Ovary (tissue), 9 donors: ENCODE data around the gene GRN. TPM values are rescaled to one million over a fixed set of nuclear protein-coding genes. Genes with fewer than 3 reads are reported as not detected.

ENCODE experiments used
- DNase-seq, 5 donors: peaks; one replicate each; pipeline ENCODE4 v3.0.0-alpha.2; 2019 to 2020
- H3K27ac ChIP-seq, 2 donors: fragments of 200-600 bp; one replicate each; pipeline versions ENCODE4 v1.5.1 to v1.8.0; 2019 to 2022
- H3K27me3 ChIP-seq: fragments of 200-600 bp; one replicate; pipeline ENCODE4 v1.8.0; 2022
- H3K36me3 ChIP-seq: fragments of 200-600 bp; sonication (generic); one replicate; pipeline ENCODE4 v1.5.1; 2019
- H3K4me1 ChIP-seq: one replicate; pipeline ENCODE4 v1.8.1; 2013; ENCODE audit warnings: mild to moderate bottlenecking, moderate library complexity; ENCODE audit not compliant: insufficient read depth
- H3K4me3 ChIP-seq: fragments of 200-600 bp; sonication (generic); one replicate; pipeline ENCODE4 v1.5.1; 2017
- H3K9me3 ChIP-seq, 2 donors: fragments of 200-600 bp in 1 of 2; sonication (generic) in 1 of 2; one replicate each; pipeline versions ENCODE4 v1.5.1 to v1.8.1; 2013 to 2019; ENCODE audit warnings: mild to moderate bottlenecking in 1 of 2, moderate library complexity in 1 of 2
- CTCF ChIP-seq, 3 donors: fragments of 450-650 bp in 2 of 3; fragments of 200-600 bp in 1 of 3; IDR thresholded peaks; one replicate each; pipeline versions ENCODE4 v1.5.1 to v1.8.0; 2016 to 2022; ENCODE audit warnings: antibody characterized with exemption in 3 of 3, mild to moderate bottlenecking in 1 of 3
- EP300 ChIP-seq: sonication (generic); formaldehyde crosslinking; IDR thresholded peaks from one replicate; pipeline ENCODE4 v1.6.1; 2017; ENCODE audit warnings: antibody characterized with exemption
- POLR2A ChIP-seq: fragments of 450-650 bp; IDR thresholded peaks from one replicate; pipeline ENCODE4 v1.6.1; 2017; ENCODE audit warnings: antibody characterized with exemption, mild to moderate bottlenecking, moderate library complexity
- WGBS, 3 donors: extraction: QIAGEN DNeasy Blood & Tissue Kit in 1 of 3; methylation state at CpG; one replicate each; pipeline versions ENCODE4 v1.1.5 to v1.1.7; 2013 to 2017; 5-methylcytosine and 5-hydroxymethylcytosine counted together
- intact Hi-C, 4 donors: fragments of 100-400 bp; cut with DNase I; formaldehyde crosslinking; loops; one replicate each; pipeline versions ENCODE4 v1.11.0 to v1.15.1; 2022 to 2023
- polyA plus RNA-seq, 2 donors: library from polyadenylated mRNA; stranded (reverse); fragments of 200-250 nt in 1 of 2; fragments of 350-450 nt in 1 of 2; fragmentation: Illumina TruSeq in 1 of 2; extraction: RNeasy Lipid Tissue Mini Kit (QIAGEN cat#74804) in 1 of 2; gene quantifications; one replicate each; pipeline ENCODE4 v1.2.3, GENCODE V29; 2013 to 2014
- total RNA-seq, 7 donors: library from RNA; depleted of rRNA in 2 of 7; stranded (reverse); fragments of >200 nt in 2 of 7; fragmentation: NEBNext Ultra II Directional in 3 of 7; extraction: Animal tissue kit (Norgen Biotek cat#: 25700) in 3 of 7; gene quantifications; one replicate each; pipeline versions ENCODE4 v1.1.0 to v1.2.4, GENCODE V29; 2016 to 2023
- donor health status: DM: no; HTN: no; CAD: no; lungs with moderate emphysema.
- donor health status: DM: no; HTN: no; CAD: no.
- donor health status: Bipolar disorder and iron deficiency.
- donor health status: DM: yes; HTN: yes; CAD: no.
- donor health status: DM: no; HTN: no; CAD: no.
- donor health status: DM: yes; HTN: yes; CAD: no.

The GRN gene
- total and polyA plus RNA-seq, 9 donors: 70.6 to 173 (median 88.2) TPM

- intact Hi-C loops: no loop called here
- no peak for TF ChIP-seq POLR2A
- H3K4me3 ChIP-seq: no peak overlapping the region
- DNase-seq: no peak
- no peak overlapping the region for H3K27ac ChIP-seq
- no peaks in the 10 kb centered on the region for H3K36me3 ChIP-seq
- no peaks in the 10 kb centered on the region for H3K27me3 ChIP-seq
- 94 to 98% (median 96%) methylated on average over 2 of the region's 2 CpGs for WGBS, 3 donors
- H3K9me3 ChIP-seq: no peaks in the 10 kb centered on the region
- H3K4me1 ChIP-seq: no peaks in the 10 kb centered on the region
Measured at GRCh38 chr17:44394833-44395232, 49.7 kb downstream of the GRN start.

GRCh38 chr17:44396946-44397345 lies 51.8 kb downstream of the GRN start:
- no peak for DNase-seq
- H3K27me3 ChIP-seq: no peaks in the 10 kb centered on the region

DNA sequence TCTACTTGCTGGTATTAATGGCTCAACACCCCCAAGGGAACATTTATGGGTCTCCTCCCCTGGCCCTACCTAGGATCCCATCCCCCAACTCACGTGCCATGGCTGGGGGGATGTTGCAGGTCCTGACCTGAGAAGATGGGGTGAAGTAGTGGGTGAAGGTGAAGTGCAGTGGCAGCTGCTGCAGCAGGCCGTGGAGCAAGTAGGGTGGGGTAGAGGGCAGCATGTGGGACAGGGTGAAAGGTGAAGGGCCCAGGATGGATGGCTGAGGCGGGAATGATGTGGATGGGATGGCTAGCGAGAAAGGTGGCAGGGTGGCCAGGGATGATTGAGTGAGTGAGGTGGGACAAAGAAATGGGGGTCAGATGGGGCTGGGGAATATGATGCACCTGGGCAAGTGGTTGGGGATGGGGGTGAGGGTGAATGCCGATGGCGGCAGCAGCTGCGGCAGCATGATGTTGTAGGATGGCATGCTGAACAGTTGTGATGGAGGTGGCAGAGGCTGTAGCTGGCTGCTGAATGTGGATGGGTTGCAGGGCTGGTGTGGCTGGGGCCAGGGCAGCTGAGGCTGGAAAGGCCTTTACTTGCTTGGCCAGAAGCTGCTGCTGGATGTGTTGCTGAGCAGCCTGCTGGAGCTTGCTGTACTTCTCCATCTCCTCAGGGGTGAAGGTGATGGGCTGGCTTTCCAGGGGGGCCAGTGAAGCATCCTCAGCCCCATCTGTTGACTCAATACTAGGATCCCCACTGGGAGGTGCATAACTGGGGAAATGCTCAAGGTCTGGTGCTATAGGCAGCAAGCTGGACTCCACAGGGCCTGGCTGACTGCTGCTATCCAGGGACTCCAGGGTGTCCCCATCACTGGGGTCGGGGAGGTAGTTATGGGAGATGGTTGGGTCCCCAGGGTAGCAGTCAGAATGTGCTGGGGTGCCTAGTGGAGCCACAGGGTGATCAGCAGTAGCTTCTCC lies 52.7 kb downstream of the GRN start:
- H3K9me3 ChIP-seq: no peaks in the 10 kb centered on the region
- H3K4me3 ChIP-seq: no peak overlapping the region
- peak in 1 of 5 donors; percentile 28 for DNase-seq
- H3K4me1 ChIP-seq: no peaks in the 10 kb centered on the region
- TF ChIP-seq CTCF (IDR thresholded peaks at IDR 0.05) (no peak), EP300 (no peak), POLR2A (no peak)
- H3K27ac ChIP-seq: no peak overlapping the region
- H3K27me3 ChIP-seq: no peaks in the 10 kb centered on the region
- WGBS, 3 donors: 89 to 92% (median 91%) methylated on average over 8 of the region's 8 CpGs
- intact Hi-C loops: no loop called here
- H3K36me3 ChIP-seq: no peaks in the 10 kb centered on the region

More at GRCh38 chr17:44396946-44397345, 51.8 kb downstream of the GRN start:
- Histone ChIP-seq H3K9me3 (no peaks in the 10 kb centered on the region), H3K36me3 (no peaks in the 10 kb centered on the region), H3K4me1 (no peaks in the 10 kb centered on the region), H3K27ac (no peak overlapping the region), H3K4me3 (no peak overlapping the region)
- 91 to 94% (median 93%) methylated on average over 5 of the region's 5 CpGs for WGBS, 3 donors
- TF ChIP-seq CTCF (IDR thresholded peaks at IDR 0.05) (no peak), EP300 (no peak), POLR2A (no peak)
- intact Hi-C loops: no loop called here

DNA sequence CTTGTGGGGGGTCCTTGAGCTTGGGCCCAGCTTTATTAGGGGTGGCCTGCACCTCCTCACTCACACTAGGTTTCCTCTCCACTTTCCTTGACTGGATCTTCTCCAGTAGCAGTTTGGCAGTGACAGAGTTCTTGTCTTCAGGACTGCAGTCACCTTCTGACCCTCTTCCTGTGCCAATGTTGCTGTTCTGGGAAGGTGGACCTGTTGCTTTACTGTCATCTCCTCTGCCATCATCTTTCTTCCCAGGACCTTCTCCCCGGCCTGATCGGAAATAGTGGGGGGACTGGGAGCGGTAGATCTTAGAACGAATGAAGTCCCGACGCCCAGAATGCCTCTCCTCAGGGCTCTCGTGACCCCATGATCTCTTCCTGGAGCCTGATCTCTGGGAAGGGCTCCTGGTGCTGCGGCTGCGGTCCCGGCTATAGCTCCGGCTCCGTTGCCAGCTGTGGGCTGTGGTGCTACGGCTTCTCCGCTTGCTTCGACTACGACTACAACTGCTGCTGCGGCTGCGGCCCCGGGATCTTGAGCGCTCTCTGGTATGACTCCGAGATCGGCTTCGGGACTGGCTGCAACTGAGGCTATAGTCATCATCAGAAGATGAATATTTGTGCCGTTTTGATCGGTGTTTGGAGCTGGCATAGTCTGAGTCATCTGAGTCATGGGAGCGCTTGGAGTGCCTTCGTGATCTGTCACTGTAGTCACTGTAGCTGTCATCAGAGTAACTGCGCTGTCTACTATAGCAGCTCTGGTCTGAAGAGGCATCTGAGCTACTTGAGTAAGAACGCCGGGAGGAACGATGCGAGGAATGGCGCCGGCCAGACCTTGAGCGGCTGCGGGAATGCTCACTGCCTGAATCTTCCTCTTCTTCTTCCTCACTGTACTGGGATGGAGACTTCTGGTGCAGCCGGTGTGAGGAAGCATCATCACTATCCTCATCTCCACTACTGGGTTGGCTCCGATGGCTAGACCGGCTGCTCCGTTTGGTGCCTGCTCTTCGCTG lies 53.9 kb downstream of the GRN start:
- no peak for DNase-seq
- Histone ChIP-seq H3K4me3 (no peak overlapping the region), H3K9me3 (no peaks in the 10 kb centered on the region), H3K27ac (no peak overlapping the region), H3K4me1 (no peaks in the 10 kb centered on the region), H3K36me3 (no peaks in the 10 kb centered on the region), H3K27me3 (no peaks in the 10 kb centered on the region)
- 92 to 95% (median 94%) methylated on average over 41 of the region's 41 CpGs for WGBS, 3 donors
- TF ChIP-seq EP300 (no peak), CTCF (IDR thresholded peaks at IDR 0.05) (no peak), POLR2A (no peak)
- intact Hi-C loops: no loop called here
